ENCODE measurements around the gene WDR59.

Gene WDR59

GRCh38 chr16:74892574-74893461 is 92.1 kb downstream of the WDR59 start:
- no peak for DNase-seq
- TF ChIP-seq POLR2A (IDR thresholded peaks at IDR 0.05; ENCODE audit: low read length) = no peak
- TF ChIP-seq GATA1 (IDR thresholded peaks at IDR 0.05; ENCODE audit: low read depth, low read length) = no peak

- TF ChIP-seq POLR2A (IDR thresholded peaks at IDR 0.05; ENCODE audit: low read length) (no peak), GATA1 (IDR thresholded peaks at IDR 0.05; ENCODE audit: low read depth, low read length) (no peak)
Observed at GRCh38 chr16:74888888-74889287, 96.0 kb downstream of the WDR59 start.

GRCh38 chr16:74888232-74888862 is 96.6 kb downstream of the WDR59 start:
- TF ChIP-seq GATA1 (IDR thresholded peaks at IDR 0.05; ENCODE audit: low read depth, low read length) (no peak), POLR2A (IDR thresholded peaks at IDR 0.05; ENCODE audit: low read length) (no peak)
- DNase-seq = no peak

More at GRCh38 chr16:74888888-74889287, 96.0 kb downstream of the WDR59 start:
- no peak for DNase-seq

- TF ChIP-seq POLR2A (IDR thresholded peaks at IDR 0.05; ENCODE audit: low read length) = no peak
- TF ChIP-seq GATA1 (IDR thresholded peaks at IDR 0.05; ENCODE audit: low read depth, low read length) = no peak
- DNase-seq = no peak
Observed at GRCh38 chr16:74887084-74887483, 97.8 kb downstream of the WDR59 start.

- TF ChIP-seq GATA1 (IDR thresholded peaks at IDR 0.05; ENCODE audit: low read depth, low read length) (no peak), POLR2A (IDR thresholded peaks at IDR 0.05; ENCODE audit: low read length) (no peak)
- no peak for DNase-seq
Observed at GRCh38 chr16:74877706-74878105, 107.2 kb downstream of the WDR59 start.

GRCh38 chr16:74874912-74875546 is 109.9 kb downstream of the WDR59 start:
- TF ChIP-seq GATA1 (IDR thresholded peaks at IDR 0.05; ENCODE audit: low read depth, low read length) (no peak), POLR2A (IDR thresholded peaks at IDR 0.05; ENCODE audit: low read length) (no peak)
- no peak for DNase-seq

- TF ChIP-seq POLR2A (IDR thresholded peaks at IDR 0.05; ENCODE audit: low read length) (no peak), GATA1 (IDR thresholded peaks at IDR 0.05; ENCODE audit: low read depth, low read length) (no peak)
- no peak for DNase-seq
Observed at GRCh38 chr16:74874123-74874522, 110.8 kb downstream of the WDR59 start.

GRCh38 chr16:74872302-74872701 is 112.6 kb downstream of the WDR59 start:
- TF ChIP-seq GATA1 (IDR thresholded peaks at IDR 0.05; ENCODE audit: low read depth, low read length) (no peak), POLR2A (IDR thresholded peaks at IDR 0.05; ENCODE audit: low read length) (no peak)
- DNase-seq = no peak

GRCh38 chr16:74871608-74872007 is 113.3 kb downstream of the WDR59 start:
- DNase-seq = no peak
- TF ChIP-seq GATA1 (IDR thresholded peaks at IDR 0.05; ENCODE audit: low read depth, low read length) = no peak
- no peak for TF ChIP-seq POLR2A (IDR thresholded peaks at IDR 0.05; ENCODE audit: low read length)

- DNase-seq = no peak
- no peak for TF ChIP-seq POLR2A (IDR thresholded peaks at IDR 0.05; ENCODE audit: low read length)
- TF ChIP-seq GATA1 (IDR thresholded peaks at IDR 0.05; ENCODE audit: low read depth, low read length) = no peak
Observed at GRCh38 chr16:74868501-74868900, 116.4 kb downstream of the WDR59 start.

- no peak for DNase-seq
- TF ChIP-seq GATA1 (IDR thresholded peaks at IDR 0.05; ENCODE audit: low read depth, low read length) (no peak), POLR2A (IDR thresholded peaks at IDR 0.05; ENCODE audit: low read length) (no peak)
Observed at GRCh38 chr16:74868035-74868434, 116.9 kb downstream of the WDR59 start.

- DNase-seq = no peak
- TF ChIP-seq POLR2A (IDR thresholded peaks at IDR 0.05; ENCODE audit: low read length) = no peak
- no peak for TF ChIP-seq GATA1 (IDR thresholded peaks at IDR 0.05; ENCODE audit: low read depth, low read length)
Observed at GRCh38 chr16:74867281-74867849, 117.6 kb downstream of the WDR59 start.

- no peak for DNase-seq
- no peak for TF ChIP-seq POLR2A (IDR thresholded peaks at IDR 0.05; ENCODE audit: low read length)
- no peak for TF ChIP-seq GATA1 (IDR thresholded peaks at IDR 0.05; ENCODE audit: low read depth, low read length)
Observed at GRCh38 chr16:74865922-74866598, 118.9 kb downstream of the WDR59 start.
